ENCODE results near the gene PCED1B.

PCED1B gene

GRCh38 chr12:47120736-47121135, 41.3 kb downstream of the PCED1B start:
- DNase-seq (ENCODE audit: low spot score): no peak

- peak; percentile 32 for DNase-seq (ENCODE audit: low spot score)
Measured at GRCh38 chr12:47121146-47121545, 41.7 kb downstream of the PCED1B start.

GRCh38 chr12:47122602-47123001, 43.2 kb downstream of the PCED1B start:
- DNase-seq (ENCODE audit: low spot score): no peak

GRCh38 chr12:47123730-47124129, 44.3 kb downstream of the PCED1B start:
- DNase-seq (ENCODE audit: low spot score): no peak

- DNase-seq (ENCODE audit: low spot score): peak; percentile 24
Measured at GRCh38 chr12:47124451-47124850, 45.0 kb downstream of the PCED1B start.

GRCh38 chr12:47126246-47126645, 46.8 kb downstream of the PCED1B start:
- no peak for DNase-seq (ENCODE audit: low spot score)

GRCh38 chr12:47131011-47131410, 51.6 kb downstream of the PCED1B start:
- DNase-seq (ENCODE audit: low spot score): no peak

- no peak for DNase-seq (ENCODE audit: low spot score)
Measured at GRCh38 chr12:47134005-47134404, 54.6 kb downstream of the PCED1B start.

GRCh38 chr12:47135578-47135977, 56.2 kb downstream of the PCED1B start:
- DNase-seq (ENCODE audit: low spot score): no peak

GRCh38 chr12:47139000-47139681, 59.7 kb downstream of the PCED1B start:
- no peak for DNase-seq (ENCODE audit: low spot score)

GRCh38 chr12:47141459-47141858, 62.0 kb downstream of the PCED1B start:
- DNase-seq (ENCODE audit: low spot score): no peak

- DNase-seq (ENCODE audit: low spot score): no peak
Measured at GRCh38 chr12:47144769-47145168, 65.3 kb downstream of the PCED1B start.

- no peak for DNase-seq (ENCODE audit: low spot score)
Measured at GRCh38 chr12:47145188-47145587, 65.8 kb downstream of the PCED1B start.

GRCh38 chr12:47147739-47148138, 68.3 kb downstream of the PCED1B start:
- DNase-seq (ENCODE audit: low spot score): no peak

- no peak for DNase-seq (ENCODE audit: low spot score)
Measured at GRCh38 chr12:47149146-47149545, 69.7 kb downstream of the PCED1B start.

GRCh38 chr12:47152095-47152494, 72.7 kb downstream of the PCED1B start:
- no peak for DNase-seq (ENCODE audit: low spot score)

- no peak for DNase-seq (ENCODE audit: low spot score)
Measured at GRCh38 chr12:47155457-47156166, 76.2 kb downstream of the PCED1B start.

- DNase-seq (ENCODE audit: low spot score): peak; percentile 12
Measured at GRCh38 chr12:47156167-47156736, 76.8 kb downstream of the PCED1B start.

- no peak for DNase-seq (ENCODE audit: low spot score)
Measured at GRCh38 chr12:47158792-47159191, 79.4 kb downstream of the PCED1B start.

- DNase-seq (ENCODE audit: low spot score): no peak
Measured at GRCh38 chr12:47159348-47159747, 79.9 kb downstream of the PCED1B start.

GRCh38 chr12:47160316-47161244, 81.2 kb downstream of the PCED1B start:
- DNase-seq (ENCODE audit: low spot score): no peak

GRCh38 chr12:47164116-47164515, 84.7 kb downstream of the PCED1B start:
- no peak for DNase-seq (ENCODE audit: low spot score)

All from GM03348 (cell line).